WTC11 (cell line): ENCODE data around the gene HHAT.

Experiments used
- ATF2 ChIP-seq: sonication (generic); formaldehyde crosslinking; IDR thresholded peaks from 2 replicates; pipeline ENCODE4 v1.8.1; 2022; ENCODE audit warnings: low read depth, missing genetic modification reagents, borderline replicate concordance
- ATF3 ChIP-seq: sonication (generic); formaldehyde crosslinking; conservative IDR thresholded peaks from 2 replicates; pipeline ENCODE4 v1.8.1; 2022; ENCODE audit warnings: mild to moderate bottlenecking, missing genetic modification reagents
- CREB1 ChIP-seq: sonication (generic); formaldehyde crosslinking; IDR thresholded peaks from 2 replicates; pipeline ENCODE4 v1.8.0; 2023; ENCODE audit warnings: mild to moderate bottlenecking, missing genetic modification reagents
- CTCF ChIP-seq: fragments of 200-600 bp; IDR thresholded peaks from 2 replicates; pipeline ENCODE4 v1.8.0; 2022; ENCODE audit warnings: antibody characterized with exemption
- E2F4 ChIP-seq: sonication (generic); formaldehyde crosslinking; IDR thresholded peaks from 2 replicates; pipeline ENCODE4 v1.8.1; 2022; ENCODE audit warnings: low read depth, mild to moderate bottlenecking, moderate library complexity, missing genetic modification reagents, borderline replicate concordance
- JUN ChIP-seq: sonication (generic); formaldehyde crosslinking; IDR thresholded peaks from 2 replicates; pipeline ENCODE4 v1.8.0; 2023; ENCODE audit warnings: mild to moderate bottlenecking, missing genetic modification reagents
- SP1 ChIP-seq: sonication (generic); formaldehyde crosslinking; conservative IDR thresholded peaks from 2 replicates; pipeline ENCODE4 v1.8.1; 2022; ENCODE audit warnings: missing genetic modification reagents
- STAT6 ChIP-seq: sonication (generic); formaldehyde crosslinking; conservative IDR thresholded peaks from 2 replicates; pipeline ENCODE4 v1.8.1; 2023; ENCODE audit warnings: mild to moderate bottlenecking, low read depth, missing genetic modification reagents, moderate library complexity
- TCF7 ChIP-seq: sonication (generic); formaldehyde crosslinking; IDR thresholded peaks from 2 replicates; pipeline ENCODE4 v1.8.0; 2022; ENCODE audit warnings: mild to moderate bottlenecking, low read depth, missing genetic modification reagents, moderate library complexity
- ZNF416 ChIP-seq: fragments of 250-450 bp; sonication (Bioruptor Pico); IDR thresholded peaks from 2 replicates; pipeline ENCODE4 v1.9.0; 2021; ENCODE audit warnings: mild to moderate bottlenecking, inconsistent platforms
- ZNF512 ChIP-seq: sonication (generic); formaldehyde crosslinking; IDR thresholded peaks from 2 replicates; pipeline ENCODE4 v1.8.1; 2022; ENCODE audit warnings: missing genetic modification reagents, borderline replicate concordance

- TF ChIP-seq SP1 (CRISPR knock-in tag) (no peak), CTCF (no peak), ATF3 (CRISPR knock-in tag) (no peak), CREB1 (no peak), ATF2 (CRISPR knock-in tag) (no peak), ZNF512 (CRISPR knock-in tag) (no peak), JUN (CRISPR knock-in tag) (no peak), ZNF416 (CRISPR knock-in tag) (no peak), STAT6 (no peak), E2F4 (CRISPR knock-in tag) (no peak), TCF7 (no peak)
Observed at GRCh38 chr1:210294999-210295745, 33.5 kb upstream of the HHAT start.
